PC-3 (cell line): ENCODE results near the gene SYNGR3. TPM values are rescaled to one million over a fixed set of nuclear protein-coding genes. Genes with fewer than 3 reads are reported as not detected.

ENCODE experiments used
- ATAC-seq: fragments of 200-7000 bp; cut with Tn5 transposase; 2 replicates; pipeline ENCODE4 v1.9.1; 2020; ENCODE audit warnings: mild to moderate bottlenecking, moderate library complexity
- BruUV-seq: library from RNA; stranded (reverse); fragments of 400-500 nt; replicated peaks from 2 replicates; lab custom pipeline; 2021; lab: Mats Ljungman, UMichigan
- CTCF ChIA-PET: fragments of 300-600 bp; sonication (Branson Sonifier 250); formaldehyde crosslinking; loops from one replicate; lab custom pipeline; 2022; ENCODE audit warnings: antibody characterized with exemption; lab: Charles Lee
- POLR2A ChIA-PET: fragments of 300-600 bp; sonication (Branson Sonifier 250); formaldehyde crosslinking; loops from one replicate; lab custom pipeline; 2022; ENCODE audit warnings: antibody characterized with exemption; ENCODE audit not compliant: unreplicated experiment; lab: Charles Lee
- DNase-seq: peaks from one replicate; pipeline ENCODE4 v3.0.0-alpha.2; 2015
- H2AFZ ChIP-seq: fragments of 300-600 bp; sonication (generic); 2 replicates; pipeline ENCODE4 v1.6.0; 2016; ENCODE audit warnings: antibody characterized with exemption, low read length
- H3F3A ChIP-seq: fragments of 300-600 bp; sonication (generic); one replicate; pipeline ENCODE4 v1.6.0; 2017; ENCODE audit warnings: antibody characterized with exemption, low read length, control low read depth, mild to moderate bottlenecking; ENCODE audit not compliant: unreplicated experiment
- H3K27ac ChIP-seq: fragments of 300-600 bp; sonication (generic); 2 replicates; pipeline ENCODE4 v1.5.1; 2016; ENCODE audit warnings: mild to moderate bottlenecking, low read length
- H3K27me3 ChIP-seq: fragments of 300-600 bp; sonication (generic); 2 replicates; pipeline ENCODE4 v1.6.1; 2016; ENCODE audit warnings: low read length, mixed read lengths
- H3K36me3 ChIP-seq: fragments of 300-600 bp; sonication (generic); 2 replicates; pipeline ENCODE4 v1.6.1; 2016; ENCODE audit warnings: low read depth, mixed run types, low read length, mixed read lengths
- H3K4me1 ChIP-seq: fragments of 300-600 bp; sonication (generic); 2 replicates; pipeline ENCODE4 v1.5.1; 2016; ENCODE audit warnings: low read length; ENCODE audit not compliant: insufficient read depth
- H3K4me2 ChIP-seq: fragments of 300-600 bp; sonication (generic); 2 replicates; pipeline ENCODE4 v1.6.0; 2016; ENCODE audit warnings: low read length
- H3K4me3 ChIP-seq: fragments of 300-600 bp; sonication (generic); 2 replicates; pipeline ENCODE4 v1.5.1; 2016; ENCODE audit warnings: mild to moderate bottlenecking, low read length, mixed read lengths
- H3K79me2 ChIP-seq: fragments of 300-600 bp; sonication (generic); 2 replicates; pipeline ENCODE4 v1.6.1; 2017; ENCODE audit warnings: low read length, mixed read lengths
- H3K9ac ChIP-seq: fragments of 300-600 bp; sonication (generic); 2 replicates; pipeline ENCODE4 v1.6.0; 2016; ENCODE audit warnings: mild to moderate bottlenecking, low read length
- H3K9me2 ChIP-seq: fragments of 300-600 bp; sonication (generic); replicated peaks from 2 replicates; pipeline ENCODE4 v1.6.1; 2016; ENCODE audit warnings: mixed run types, low read length, mixed read lengths
- H3K9me3 ChIP-seq: fragments of 300-600 bp; sonication (generic); 2 replicates; pipeline ENCODE4 v1.6.1; 2016; ENCODE audit warnings: low read length, mixed read lengths
- H4K20me1 ChIP-seq: fragments of 300-600 bp; sonication (generic); 2 replicates; pipeline ENCODE4 v1.6.1; 2016; ENCODE audit warnings: low read length, mixed read lengths
- EZH2 ChIP-seq: fragments of 300-600 bp; sonication (generic); IDR thresholded peaks from one replicate; pipeline ENCODE4 v1.6.1; 2017; ENCODE audit warnings: antibody characterized with exemption, mild to moderate bottlenecking, low read length; ENCODE audit not compliant: unreplicated experiment
- EZH2phosphoT487 ChIP-seq: fragments of 300-600 bp; sonication (generic); IDR thresholded peaks from 2 replicates; pipeline ENCODE4 v1.6.1; 2018; ENCODE audit warnings: mild to moderate bottlenecking, antibody characterized with exemption, low read length, borderline replicate concordance
- intact Hi-C: fragments of 100-400 bp; cut with micrococcal nuclease; formaldehyde crosslinking; loops from 2 replicates; pipeline ENCODE4 v1.9.0; 2023
- total RNA-seq: library from RNA; depleted of rRNA; stranded (reverse); fragments of >200 nt; gene quantifications from 2 replicates; pipeline ENCODE4 v1.2.3, GENCODE V29; 2014
- TF ChIP-seq, protein P1 (sequence below): fragments of 300-600 bp; sonication (generic); conservative IDR thresholded peaks from 2 replicates; pipeline ENCODE4 v1.5.1; 2017; ENCODE audit warnings: antibody characterized with exemption, low read depth, mild to moderate bottlenecking, low read length

Gene SYNGR3
- total RNA-seq, 1 experiment from 2014 or later = 1.5 TPM

DNA sequence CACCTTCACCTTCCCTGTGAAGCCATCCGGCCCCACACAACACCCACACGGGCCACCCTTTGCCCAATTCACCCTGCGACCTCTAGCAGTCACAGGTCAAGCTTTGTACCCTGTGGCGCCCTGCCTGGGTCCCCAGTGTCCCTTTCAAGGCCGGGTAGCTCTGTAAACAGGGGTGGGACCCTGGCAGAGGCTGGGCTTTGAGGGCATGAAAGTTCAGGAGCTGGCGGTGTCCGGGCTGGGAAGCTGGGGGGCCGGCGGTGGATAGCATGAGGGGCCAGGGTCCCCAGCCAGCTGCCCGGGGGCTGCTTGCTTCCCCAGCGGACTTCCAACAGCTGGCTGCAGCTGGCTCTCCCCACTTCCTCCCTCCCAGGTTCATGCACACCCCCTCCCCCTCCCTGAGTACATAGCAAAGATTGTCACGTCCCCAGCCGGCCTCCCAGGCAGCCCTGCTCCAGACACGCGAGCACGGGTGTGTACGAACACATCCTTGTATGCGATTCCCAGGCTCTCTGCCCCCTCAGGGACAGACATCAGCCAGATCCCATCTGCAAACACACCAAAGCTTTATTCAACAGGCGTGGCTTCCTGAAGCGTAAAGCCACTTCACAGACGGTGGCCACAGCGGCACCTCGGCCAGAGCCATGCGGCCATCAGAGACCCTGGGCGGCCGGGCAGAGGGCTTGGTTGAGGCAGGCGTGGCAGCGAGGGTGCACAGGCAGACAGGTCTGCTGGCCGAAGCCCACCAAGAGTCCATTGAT, 49.7 kb downstream of the SYNGR3 start:
- peak overlapping the region; percentile 89 for H3K9ac ChIP-seq
- peak overlapping the region; percentile 100 for H3K27ac ChIP-seq
- no peaks in the 10 kb centered on the region for H4K20me1 ChIP-seq
- H3F3A ChIP-seq = no peaks in the 10 kb centered on the region
- no peaks in the 10 kb centered on the region for H3K9me2 ChIP-seq
- H3K27me3 ChIP-seq = no peaks in the 10 kb centered on the region
- TF ChIP-seq EZH2phosphoT487 (peak; percentile 89), EZH2 (no peak)
- TF ChIP-seq, protein P1, sequence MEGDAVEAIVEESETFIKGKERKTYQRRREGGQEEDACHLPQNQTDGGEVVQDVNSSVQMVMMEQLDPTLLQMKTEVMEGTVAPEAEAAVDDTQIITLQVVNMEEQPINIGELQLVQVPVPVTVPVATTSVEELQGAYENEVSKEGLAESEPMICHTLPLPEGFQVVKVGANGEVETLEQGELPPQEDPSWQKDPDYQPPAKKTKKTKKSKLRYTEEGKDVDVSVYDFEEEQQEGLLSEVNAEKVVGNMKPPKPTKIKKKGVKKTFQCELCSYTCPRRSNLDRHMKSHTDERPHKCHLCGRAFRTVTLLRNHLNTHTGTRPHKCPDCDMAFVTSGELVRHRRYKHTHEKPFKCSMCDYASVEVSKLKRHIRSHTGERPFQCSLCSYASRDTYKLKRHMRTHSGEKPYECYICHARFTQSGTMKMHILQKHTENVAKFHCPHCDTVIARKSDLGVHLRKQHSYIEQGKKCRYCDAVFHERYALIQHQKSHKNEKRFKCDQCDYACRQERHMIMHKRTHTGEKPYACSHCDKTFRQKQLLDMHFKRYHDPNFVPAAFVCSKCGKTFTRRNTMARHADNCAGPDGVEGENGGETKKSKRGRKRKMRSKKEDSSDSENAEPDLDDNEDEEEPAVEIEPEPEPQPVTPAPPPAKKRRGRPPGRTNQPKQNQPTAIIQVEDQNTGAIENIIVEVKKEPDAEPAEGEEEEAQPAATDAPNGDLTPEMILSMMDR = no peak
- ATAC-seq = peak; percentile 54
- no peak overlapping the region for H3K4me3 ChIP-seq
- DNase-seq = peak; percentile 81
- H3K4me1 ChIP-seq = peaks cover 72% of the 10 kb centered on the region
- no TSS peak for BruUV-seq
- CTCF ChIA-PET = no interaction called here
- intact Hi-C loops = no loop called here
- H3K4me2 ChIP-seq = peak overlapping the region; percentile 52
- H3K9me3 ChIP-seq = no peaks in the 10 kb centered on the region
- POLR2A ChIA-PET = interaction anchor here (0.5 to 0.6 kb wide), 3 partner anchors 51 to 116 kb away, joined by 3 to 5 read pairs (median 4); partner anchors contain the start of gene TRAF7
- no peak overlapping the region for H2AFZ ChIP-seq
- H3K36me3 ChIP-seq = no peaks in the 10 kb centered on the region; the same call in 1 of the 2 replicates
- peaks cover 24% of the 10 kb centered on the region for H3K79me2 ChIP-seq

DNA sequence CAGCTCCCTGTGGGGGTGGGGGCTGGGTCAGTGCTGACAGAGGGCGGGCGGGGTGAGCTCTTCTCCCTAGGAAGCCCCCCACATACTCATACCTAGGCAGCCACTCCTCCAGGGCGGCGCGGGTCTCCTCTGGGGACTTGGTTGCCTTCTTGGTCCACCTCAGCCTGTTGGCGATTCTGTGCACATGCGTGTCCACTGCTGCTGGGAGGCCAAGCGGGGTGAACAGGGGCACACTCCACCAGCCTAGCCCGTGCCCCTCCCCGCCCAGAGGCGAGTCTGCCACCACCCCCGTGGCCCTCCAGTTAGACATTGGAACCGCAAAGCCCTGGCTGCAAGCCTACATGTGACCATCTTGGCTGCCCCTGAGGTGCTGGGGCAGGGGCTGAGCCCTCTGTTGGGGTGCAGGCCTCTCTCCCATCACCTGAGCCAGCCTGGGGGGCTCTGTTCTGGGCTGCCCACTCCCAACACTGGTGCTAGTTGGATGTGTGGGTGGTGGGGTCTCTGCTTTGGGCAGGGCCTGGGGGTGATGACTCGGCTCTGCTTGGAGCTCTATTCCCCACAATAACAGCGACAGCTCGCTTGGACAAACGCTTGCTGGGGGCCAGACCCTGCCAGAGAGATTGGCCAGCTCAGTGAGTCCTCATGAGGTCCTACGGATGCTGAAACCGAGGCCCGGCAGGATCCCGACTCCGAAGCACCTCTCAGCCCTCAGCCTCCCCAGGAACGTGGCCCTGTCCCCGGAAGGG, 50.4 kb downstream of the SYNGR3 start:
- Histone ChIP-seq H3K4me1 (peaks cover 71% of the 10 kb centered on the region), H3K9me2 (no peaks in the 10 kb centered on the region), H4K20me1 (no peaks in the 10 kb centered on the region), H3K4me3 (no peak overlapping the region), H3F3A (no peaks in the 10 kb centered on the region), H3K4me2 (peak overlapping the region; percentile 52), H3K9me3 (no peaks in the 10 kb centered on the region), H2AFZ (no peak overlapping the region), H3K27ac (peak overlapping the region; percentile 100), H3K36me3 (no peaks in the 10 kb centered on the region; the same call in 1 of the 2 replicates), H3K79me2 (peaks cover 21% of the 10 kb centered on the region), H3K9ac (peak overlapping the region; percentile 89), H3K27me3 (no peaks in the 10 kb centered on the region)
- intact Hi-C loops = no loop called here
- ATAC-seq (peak; percentile 4), DNase-seq (peak; percentile 20)
- TSS peak; percentile 1 for BruUV-seq
- TF ChIP-seq EZH2phosphoT487 = no peak
- TF ChIP-seq EZH2 = no peak
- TF ChIP-seq, protein P1 = no peak
- POLR2A ChIA-PET = no interaction called here
- CTCF ChIA-PET = interaction anchor here (1.0 kb wide), 1 partner anchor 17 kb away, joined by 20 read pairs; no protein-coding TSS in a partner anchor
